AG04450 (cell line): ENCODE measurements around the gene SCYGR3. TPM values are rescaled to one million over a fixed set of nuclear protein-coding genes. Genes with fewer than 3 reads are reported as not detected.

ENCODE experiments used
- CTCF ChIA-PET: fragments of 300-600, 350-600 bp; formaldehyde crosslinking; extraction: SDS; loops from one replicate; lab custom pipeline; 2022; ENCODE audit warnings: antibody characterized with exemption, inconsistent platforms; lab: Charles Lee
- POLR2A ChIA-PET: fragments of 350-600 bp; formaldehyde crosslinking; extraction: SDS; loops from one replicate; lab custom pipeline; 2021; ENCODE audit warnings: antibody characterized with exemption, inconsistent platforms; lab: Yijun Ruan, JAX
- DNase-seq: peaks from one replicate; pipeline ENCODE4 v3.0.0-alpha.2; 2011; ENCODE audit warnings: low read depth, low spot score
- H3K27ac ChIP-seq: one replicate; pipeline ENCODE4 v1.5.1; 2012; ENCODE audit warnings: low read depth, low read length, control low read depth
- H3K27me3 ChIP-seq: one replicate; pipeline ENCODE4 v1.6.0; 2012; ENCODE audit warnings: low read length; ENCODE audit not compliant: control insufficient read depth, insufficient read depth
- H3K4me3 ChIP-seq: 2 replicates; pipeline ENCODE4 v1.5.1; 2011; ENCODE audit warnings: mild to moderate bottlenecking, low read depth, low read length, control low read depth
- H3K9me3 ChIP-seq: 2 replicates; pipeline ENCODE4 v1.5.1; 2012; ENCODE audit warnings: low read length; ENCODE audit not compliant: control insufficient read depth, insufficient read depth
- CTCF ChIP-seq: IDR thresholded peaks from 2 replicates; pipeline ENCODE4 v1.5.1; 2011; ENCODE audit warnings: low read depth, low read length, control low read depth, inconsistent platforms
- polyA plus RNA-seq: library from polyadenylated mRNA; depleted of rRNA; stranded (reverse); fragments of >200 nt; gene quantifications from 2 replicates; pipeline ENCODE4 v1.2.3, GENCODE V29; 2011

Gene SCYGR3
- polyA plus RNA-seq, 1 experiment, result not detected

GRCh38 chr2:227625420-227625819, 10.8 kb upstream of the SCYGR3 start:
- no peak for TF ChIP-seq CTCF
- H3K4me3 ChIP-seq, result no peak overlapping the region
- ChIA-PET POLR2A (no interaction called here), CTCF (interaction anchor here (1.0 kb wide), 1 partner anchor 33 kb away, joined by 3 read pairs; no protein-coding TSS in a partner anchor)
- no peak overlapping the region for H3K27ac ChIP-seq
- no peak for DNase-seq
- peaks cover 2% of the 10 kb centered on the region; the same call in 1 of the 2 replicates for H3K9me3 ChIP-seq
- H3K27me3 ChIP-seq, result no peaks in the 10 kb centered on the region

GRCh38 chr2:227623226-227623625, 8.6 kb upstream of the SCYGR3 start:
- H3K27ac ChIP-seq, result no peak overlapping the region
- ChIA-PET CTCF (interaction anchor here (1.2 to 1.7 kb wide), 2 partner anchors 35 to 143 kb away, joined by 5 to 9 read pairs; no protein-coding TSS in a partner anchor), POLR2A (no interaction called here)
- peaks cover 2% of the 10 kb centered on the region; the same call in 1 of the 2 replicates for H3K9me3 ChIP-seq
- TF ChIP-seq CTCF, result no peak
- DNase-seq, result peak; percentile 16
- H3K4me3 ChIP-seq, result no peak overlapping the region
- no peaks in the 10 kb centered on the region for H3K27me3 ChIP-seq

GRCh38 chr2:227617316-227618230, 2.9 kb upstream of the SCYGR3 start, which contains the start of gene SCYGR4:
Gene SCYGR4 (plus strand): TSS chr2:227617498. CDS start chr2:227617498, 0 bp downstream.
- H3K27ac ChIP-seq, result no peak within 1 kb of the TSS
- TF ChIP-seq CTCF, result no peak
- no peak for DNase-seq
- CTCF ChIA-PET, result no interaction called here
- no peaks in the 10 kb centered on the region for H3K27me3 ChIP-seq
- H3K9me3 ChIP-seq, result peaks cover 2% of the 10 kb centered on the region
- POLR2A ChIA-PET, result no interaction called here
- H3K4me3 ChIP-seq, result no peak within 1 kb of the TSS

GRCh38 chr2:227616631-227617030, 2.0 kb upstream of the SCYGR3 start:
- no peak for DNase-seq
- Histone ChIP-seq H3K9me3 (no peaks in the 10 kb centered on the region; the same call in 1 of the 2 replicates), H3K27ac (no peak overlapping the region), H3K4me3 (no peak overlapping the region), H3K27me3 (no peaks in the 10 kb centered on the region)
- no peak for TF ChIP-seq CTCF
- ChIA-PET POLR2A (no interaction called here), CTCF (no interaction called here)

- CTCF ChIA-PET, result no interaction called here
These were observed 1.3 kb upstream of the SCYGR3 start for GRCh38 chr2:227615906-227616305.

More at GRCh38 chr2:227615906-227616305, 1.3 kb upstream of the SCYGR3 start:
- H3K4me3 ChIP-seq, result no peak overlapping the region
- H3K9me3 ChIP-seq, result no peaks in the 10 kb centered on the region; the same call in 1 of the 2 replicates
- POLR2A ChIA-PET, result no interaction called here
- TF ChIP-seq CTCF, result no peak
- no peak for DNase-seq
- H3K27ac ChIP-seq, result no peak overlapping the region
- no peaks in the 10 kb centered on the region for H3K27me3 ChIP-seq
